Lung (tissue), 12 donors: Measurements from ENCODE around the gene LTB4R. TPM values are rescaled to one million over a fixed set of nuclear protein-coding genes. Genes with fewer than 3 reads are reported as not detected.

Experiments used
- ATAC-seq: fragments of 200-7000 bp; cut with Tn5 transposase; one replicate; pipeline ENCODE4 v1.9.1; 2020; ENCODE audit warnings: moderate number of reproducible peaks; ENCODE audit not compliant: insufficient read depth, low FRiP score
- DNase-seq, 3 donors: peaks; one replicate each; pipeline ENCODE4 v3.0.0-alpha.2; 2013 to 2017
- H3K27ac ChIP-seq, 2 donors: one replicate each; pipeline ENCODE4 v1.5.1; 2013; ENCODE audit warnings: mild to moderate bottlenecking in 2 of 2, moderate library complexity in 2 of 2, control low read depth in 1 of 2, inconsistent platforms in 1 of 2, low read depth in 1 of 2, low read length in 1 of 2
- H3K27me3 ChIP-seq, 3 donors: one replicate each; pipeline ENCODE4 v1.5.1; 2013; ENCODE audit warnings: low read length in 2 of 3; ENCODE audit not compliant: control insufficient read depth in 3 of 3, insufficient read depth in 3 of 3
- H3K36me3 ChIP-seq, 4 donors: one replicate each; pipeline ENCODE4 v1.5.1; 2013; ENCODE audit warnings: low read length in 4 of 4, mild to moderate bottlenecking in 1 of 4, moderate library complexity in 1 of 4; ENCODE audit not compliant: control insufficient read depth in 4 of 4, insufficient read depth in 4 of 4
- H3K4me1 ChIP-seq, 5 donors: one replicate each; pipeline ENCODE4 v1.5.1; 2013; ENCODE audit warnings: low read length in 5 of 5, mild to moderate bottlenecking in 2 of 5, moderate library complexity in 1 of 5; ENCODE audit not compliant: control insufficient read depth in 5 of 5, insufficient read depth in 5 of 5
- H3K4me3 ChIP-seq: one replicate; pipeline ENCODE4 v1.5.1; 2013; ENCODE audit warnings: mild to moderate bottlenecking, control low read depth, moderate library complexity
- H3K9ac ChIP-seq, 2 donors: one replicate each; pipeline ENCODE4 v1.5.1; 2013; ENCODE audit warnings: low read length in 2 of 2, control low read depth in 1 of 2; ENCODE audit not compliant: insufficient read depth in 1 of 2
- H3K9me3 ChIP-seq, 4 donors: one replicate each; pipeline ENCODE4 v1.5.1; 2013; ENCODE audit warnings: low read length in 3 of 4, mild to moderate bottlenecking in 1 of 4, moderate library complexity in 1 of 4; ENCODE audit not compliant: control insufficient read depth in 4 of 4, insufficient read depth in 3 of 4
- CTCF ChIP-seq: IDR thresholded peaks from 2 replicates; pipeline ENCODE4 v1.5.1; 2012; ENCODE audit warnings: mild to moderate bottlenecking; ENCODE audit errors: control extremely low read depth, extremely low read depth
- WGBS, 2 donors: extraction: QIAGEN DNeasy Blood & Tissue Kit; methylation state at CpG; one replicate each; pipeline ENCODE4 v1.1.7; 2013; 5-methylcytosine and 5-hydroxymethylcytosine counted together
- polyA plus RNA-seq, 2 donors: library from polyadenylated mRNA; stranded (reverse); fragments of 200-250 nt; gene quantifications; one replicate each; pipeline ENCODE4 v1.2.1, GENCODE V29; 2013
- total RNA-seq, 2 donors: library from RNA; depleted of rRNA in 1 of 2; stranded (reverse); fragments of >200 nt in 1 of 2; gene quantifications; one replicate each; pipeline ENCODE4 v1.2.1, GENCODE V29; 2014 to 2021
- donor health status: control.
- donor health status: control.
- donor health status: Bipolar disorder and iron deficiency.
- donor health status: healthy.
- donor health status: DM: yes; HTN: yes; CAD: no.

LTB4R gene
- total and polyA plus RNA-seq, 4 donors, result 4.4 to 47.0 (median 11.0) TPM

DNA sequence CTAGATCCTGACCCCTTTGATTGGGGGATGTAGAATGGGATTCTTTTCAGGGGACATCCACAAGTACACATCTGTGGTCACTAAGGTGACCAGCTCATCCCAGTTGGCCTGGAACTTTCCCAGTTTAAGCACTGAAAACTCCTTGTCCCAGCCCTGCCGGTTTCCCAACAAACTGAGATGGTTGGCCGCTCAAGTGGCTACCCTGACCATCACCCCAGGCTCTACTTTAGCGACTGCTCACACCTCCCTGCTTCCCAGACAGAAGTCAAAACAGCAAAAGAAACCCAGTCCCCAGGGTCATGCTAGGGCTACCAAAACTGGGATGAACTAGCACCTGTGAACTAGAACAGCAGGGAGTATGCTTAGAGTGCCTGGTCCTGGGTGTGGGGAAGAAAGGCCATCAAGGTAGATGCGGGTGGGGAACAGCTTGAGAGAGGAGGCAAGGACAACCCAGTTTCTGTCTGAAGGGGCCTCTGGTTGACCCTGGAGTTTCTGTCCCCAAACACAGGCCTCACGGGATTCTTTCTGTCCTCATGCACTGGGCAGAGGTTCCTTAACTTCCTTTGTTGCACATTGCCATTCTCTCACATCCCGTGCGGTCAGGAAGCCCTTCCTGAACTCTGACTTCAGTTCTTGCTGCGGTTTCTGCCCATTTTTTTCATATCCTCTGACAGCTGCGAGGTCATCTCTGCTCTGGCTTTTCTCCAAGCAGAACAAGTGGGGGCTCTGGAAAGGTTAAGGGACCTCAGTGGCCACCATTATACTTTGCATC lies 1.6 kb downstream of the LTB4R start:
- H3K36me3 ChIP-seq, result peaks cover 0 to 3% (median 0%) of the 10 kb centered on the region in 4 donors
- no peak overlapping the region for H3K9ac ChIP-seq
- no peaks in the 10 kb centered on the region for H3K9me3 ChIP-seq
- peak in 2 of 3 donors; percentile 31 to 64 for DNase-seq
- H3K27ac ChIP-seq, result peak overlapping the region; percentile 43 to 75
- WGBS, 2 donors, result 28 to 50% methylated on average over 9 of the region's 9 CpGs
- no peak for TF ChIP-seq CTCF
- H3K4me3 ChIP-seq, result no peak overlapping the region
- H3K27me3 ChIP-seq, result peaks cover 0 to 20% (median 14%) of the 10 kb centered on the region in 3 donors
- no peak for ATAC-seq
- H3K4me1 ChIP-seq, result peaks cover 9 to 53% (median 11%) of the 10 kb centered on the region in 5 donors

DNA sequence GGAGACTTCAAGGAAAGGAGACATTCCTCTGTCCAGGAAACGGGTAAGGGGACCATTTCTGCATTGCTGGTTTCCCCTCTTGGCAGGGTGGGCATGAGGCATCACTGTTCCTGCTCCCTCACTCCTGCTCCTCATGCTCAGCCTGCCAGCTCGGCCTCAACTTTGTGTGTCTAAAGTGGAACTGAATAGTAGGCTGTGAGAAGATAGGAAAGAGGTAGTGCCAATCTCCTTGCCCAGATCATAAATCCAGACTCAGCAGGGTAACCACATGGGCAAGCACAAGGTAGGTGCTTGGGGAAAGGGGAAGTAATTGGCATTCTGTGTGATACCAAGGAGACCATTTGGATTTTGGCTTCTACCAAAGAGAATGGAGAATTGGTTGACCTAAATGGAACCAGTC lies 2.6 kb downstream of the LTB4R start:
- H3K4me1 ChIP-seq, result peaks cover 9 to 53% (median 11%) of the 10 kb centered on the region in 5 donors
- no peak overlapping the region for H3K4me3 ChIP-seq
- ATAC-seq, result no peak
- peak overlapping the region in 1 of 2 donors; percentile 61 for H3K27ac ChIP-seq
- no peak for DNase-seq
- WGBS, 2 donors, result 28 to 63% methylated on average over 2 of the region's 2 CpGs
- H3K9ac ChIP-seq, result no peak overlapping the region
- TF ChIP-seq CTCF, result no peak
- H3K36me3 ChIP-seq, result no peaks in the 10 kb centered on the region
- H3K27me3 ChIP-seq, result peaks cover 0 to 30% (median 20%) of the 10 kb centered on the region in 3 donors
- no peaks in the 10 kb centered on the region for H3K9me3 ChIP-seq

DNA sequence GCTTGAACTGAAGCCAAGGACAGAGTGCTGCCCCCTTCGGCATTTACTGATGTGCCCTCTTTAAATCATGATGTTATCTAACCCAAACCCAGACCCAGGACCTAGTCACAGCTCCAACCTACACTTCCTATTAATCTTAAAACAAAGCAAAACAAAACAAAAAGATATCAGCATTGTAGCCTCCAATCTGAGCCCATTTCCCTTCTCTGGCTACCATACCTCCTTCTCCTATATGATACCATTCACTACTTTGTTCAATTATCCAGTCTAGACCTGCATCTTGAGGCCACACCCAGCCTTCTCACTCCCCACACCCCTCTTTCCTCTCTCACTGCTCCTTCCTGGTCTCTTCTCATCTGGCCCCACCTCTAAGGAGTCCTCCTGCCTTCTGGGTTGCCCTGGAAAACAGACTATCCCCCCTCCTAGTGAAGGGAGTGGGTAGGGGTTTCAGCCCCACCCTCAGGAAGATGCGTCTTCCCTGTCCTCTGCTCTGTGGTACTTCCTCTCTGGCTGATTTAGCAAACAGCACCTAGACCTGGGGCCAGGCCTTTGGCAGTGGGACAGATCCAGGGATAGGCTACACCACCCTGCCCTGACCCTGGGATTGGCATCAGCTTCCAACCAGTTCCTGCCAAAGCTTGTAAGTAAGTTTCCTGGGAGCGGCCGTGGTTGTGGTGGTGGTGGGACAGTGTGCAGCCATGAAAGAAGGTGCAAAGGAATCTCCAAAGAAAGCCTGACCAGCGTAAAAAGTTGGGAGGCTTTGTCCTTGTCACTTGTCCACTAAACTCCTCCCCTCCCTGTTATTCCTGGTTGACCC lies 3.3 kb downstream of the LTB4R start:
- Histone ChIP-seq H3K27me3 (peaks cover 0 to 32% (median 23%) of the 10 kb centered on the region in 3 donors), H3K9me3 (no peaks in the 10 kb centered on the region), H3K4me3 (no peak overlapping the region), H3K4me1 (peaks cover 9 to 52% (median 11%) of the 10 kb centered on the region in 5 donors), H3K9ac (no peak overlapping the region), H3K36me3 (no peaks in the 10 kb centered on the region), H3K27ac (peak overlapping the region; percentile 11 to 70)
- no peak for TF ChIP-seq CTCF
- WGBS, 2 donors, result 55 to 61% methylated on average over 5 of the region's 5 CpGs
- DNase-seq, result no peak
- ATAC-seq, result no peak
